LNCaP clone FGC (cell line): ENCODE measurements around the gene INS.
A peak's percentile ranks its signal among the peaks of the same experiment; 100 is the strongest.
"Not testable (repeated sequence)": the region's sequence is repeated elsewhere in the genome, so short reads cannot be mapped to it uniquely, and the experiment has no call there.

Source experiments
- DNase-seq: peaks from one replicate; pipeline ENCODE4 v3.0.0-alpha.2; 2011; ENCODE audit warnings: low read depth
- H3K4me3 ChIP-seq: 2 replicates; pipeline ENCODE4 v1.5.1; 2011; ENCODE audit warnings: mild to moderate bottlenecking, low read depth, low read length, control low read depth
- CTCF ChIP-seq: IDR thresholded peaks from 2 replicates; pipeline ENCODE4 v1.5.1; 2012; ENCODE audit warnings: mild to moderate bottlenecking; ENCODE audit not compliant: control insufficient read depth, insufficient read depth; ENCODE audit errors: extremely low read depth

INS gene

GRCh38 chr11:2197771-2198520 is 36.9 kb upstream of the INS start:
- no peak for TF ChIP-seq CTCF
- DNase-seq, result no peak
- H3K4me3 ChIP-seq, result no peak overlapping the region

- DNase-seq, result peak; percentile 31
- TF ChIP-seq CTCF, result peak; percentile 99
- H3K4me3 ChIP-seq, result no peak overlapping the region
Measured at GRCh38 chr11:2196970-2197770, 36.2 kb upstream of the INS start.

- no peak for TF ChIP-seq CTCF
- DNase-seq, result no peak
- H3K4me3 ChIP-seq, result no peak overlapping the region
Measured at GRCh38 chr11:2195756-2196088, 34.7 kb upstream of the INS start.

- DNase-seq, result no peak
Measured at GRCh38 chr11:2194877-2195755, 34.1 kb upstream of the INS start.

GRCh38 chr11:2193888-2194595 is 33.0 kb upstream of the INS start:
- not testable (repeated sequence) for DNase-seq

More at GRCh38 chr11:2194877-2195755, 34.1 kb upstream of the INS start:
- TF ChIP-seq CTCF, result peak; percentile 94
- no peak overlapping the region for H3K4me3 ChIP-seq

GRCh38 chr11:2193099-2193887 is 32.3 kb upstream of the INS start:
- no peak overlapping the region for H3K4me3 ChIP-seq
- no peak for DNase-seq
- TF ChIP-seq CTCF, result no peak

More at GRCh38 chr11:2193888-2194595, 33.0 kb upstream of the INS start:
- H3K4me3 ChIP-seq, result not testable (repeated sequence)
